ENCODE results near the gene GOLGA6C.
"Not testable (repeated sequence)": the region's sequence is repeated elsewhere in the genome, so short reads cannot be mapped to it uniquely, and the experiment has no call there.

The GOLGA6C gene

DNA sequence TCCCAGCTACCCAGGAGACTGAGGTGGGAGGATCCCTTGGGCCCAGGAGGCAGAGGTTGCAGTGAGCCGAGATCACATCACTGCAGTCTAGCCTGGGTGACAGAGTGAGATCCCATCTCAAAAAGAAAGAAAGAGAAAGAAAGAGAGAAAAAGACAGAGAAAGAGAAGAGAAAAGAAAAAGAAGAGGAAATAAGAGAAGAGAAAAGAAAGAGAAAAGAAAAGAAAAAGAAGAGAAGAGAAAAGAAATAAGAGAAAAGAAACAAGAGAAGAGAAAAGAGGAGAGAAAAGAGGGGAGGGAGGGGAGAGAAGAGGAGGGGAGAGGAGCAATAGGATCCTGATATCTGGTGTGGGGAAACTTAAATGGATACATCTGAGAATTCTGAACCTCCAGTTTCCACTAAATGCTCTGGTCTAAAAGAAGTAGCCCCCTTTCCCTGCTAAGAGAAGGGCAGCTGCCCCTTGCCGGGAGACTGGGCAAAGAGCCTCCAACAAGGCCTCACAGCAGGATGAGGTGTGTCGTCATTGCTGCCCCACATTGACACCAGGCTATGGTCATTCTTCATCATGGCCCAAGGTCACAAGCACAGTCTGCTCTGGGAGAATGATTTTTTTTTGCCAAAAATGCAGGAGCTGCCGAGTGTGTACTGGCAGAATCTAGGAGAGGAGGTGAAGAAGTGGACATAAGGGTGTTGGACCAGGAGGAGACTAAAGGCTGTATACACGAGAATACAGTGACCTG, 56.6 kb downstream of the GOLGA6C start:
- no peak for DNase-seq (ENCODE audit: extremely low read depth in 1 of 2, low read depth in 1 of 2)

DNA sequence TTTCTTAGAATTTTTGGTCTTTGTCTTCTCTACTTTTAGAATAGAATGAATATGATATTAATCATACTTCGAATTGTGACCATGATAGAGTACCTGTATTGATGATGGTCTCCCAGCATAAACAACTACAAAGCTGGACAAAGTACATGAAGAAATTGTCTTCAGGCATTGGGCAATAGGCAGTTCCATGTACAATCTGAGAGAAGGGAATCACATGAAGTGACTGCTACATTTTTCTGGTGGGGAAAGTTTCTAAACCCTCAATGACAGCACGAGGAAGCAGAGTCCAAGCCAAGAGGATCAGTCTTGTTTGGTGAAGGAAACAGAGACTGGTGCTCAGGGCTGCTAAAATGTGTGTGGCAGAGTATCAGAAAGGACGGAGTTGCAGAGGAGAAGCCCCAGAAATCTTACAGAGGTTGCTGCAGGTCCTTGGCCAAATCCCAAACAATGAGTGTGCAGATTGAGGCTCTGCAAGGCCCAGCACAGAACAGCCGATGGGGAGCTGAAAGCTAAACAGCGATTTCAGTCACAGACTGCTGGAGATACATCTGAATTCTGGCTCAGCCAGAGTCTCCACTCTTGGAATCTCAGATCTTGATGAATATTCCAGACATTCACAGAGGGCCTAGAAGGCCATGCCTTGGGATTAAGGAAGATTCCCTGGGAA, 61.2 kb downstream of the GOLGA6C start:
- not testable (repeated sequence) for DNase-seq (ENCODE audit: extremely low read depth in 1 of 2, low read depth in 1 of 2)

Data from stimulated activated CD8-positive, alpha-beta memory T cell treated with anti-CD3 and anti-CD28 coated beads, Interleukin-7, amount 100 ng/mL, for 48 hours (primary cell).